Measurements from ENCODE around the gene ZBTB32.
A peak's percentile ranks its signal among the peaks of the same experiment; 100 is the strongest.

DNA sequence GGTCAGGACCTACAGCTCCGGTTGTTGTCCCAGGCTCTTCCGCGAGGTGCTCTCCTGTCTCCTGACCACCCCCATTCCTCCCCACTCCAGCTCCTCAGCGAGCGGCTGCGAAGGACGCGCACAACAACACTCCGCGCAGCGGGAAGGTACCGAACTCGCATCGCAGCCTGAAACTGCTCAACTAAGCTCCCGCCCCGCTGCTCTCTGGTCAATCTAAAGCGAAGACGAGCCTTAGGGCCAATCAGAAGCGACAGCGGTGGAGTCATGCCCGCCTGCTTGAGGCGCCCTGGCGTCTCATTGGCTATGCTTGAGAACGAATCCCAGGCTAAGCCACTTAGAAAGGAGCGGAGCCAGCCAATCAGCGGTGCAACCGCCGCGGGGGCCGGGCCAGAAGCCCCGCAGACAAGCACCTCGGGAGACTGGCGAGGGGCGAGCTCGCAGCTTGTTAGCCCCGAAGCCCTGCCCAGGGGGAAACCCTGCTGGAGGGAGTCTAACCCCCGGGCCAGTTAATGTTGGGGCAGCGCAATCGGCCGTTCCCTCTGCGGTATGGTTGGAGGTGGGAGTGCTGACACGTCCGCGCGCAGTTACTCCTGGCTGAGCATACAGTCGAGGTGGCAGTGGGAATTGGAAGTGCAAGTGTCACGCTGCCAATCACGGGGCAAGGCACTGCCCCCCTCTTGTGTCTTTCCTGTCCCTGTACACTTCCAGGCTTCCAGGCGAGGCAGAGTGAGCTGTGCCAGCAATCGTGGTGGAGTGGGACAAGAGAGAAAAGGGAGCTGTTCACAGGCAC lies 1.9 kb upstream of the ZBTB32 start:
- TF ChIP-seq EZH2 (IDR thresholded peaks at IDR 0.05) (no peak), SP1 (IDR thresholded peaks at IDR 0.05; ENCODE audit: low read depth) (peak; percentile 99), JUND (IDR thresholded peaks at IDR 0.05) (no peak)
- TF ChIP-seq, protein P1, sequence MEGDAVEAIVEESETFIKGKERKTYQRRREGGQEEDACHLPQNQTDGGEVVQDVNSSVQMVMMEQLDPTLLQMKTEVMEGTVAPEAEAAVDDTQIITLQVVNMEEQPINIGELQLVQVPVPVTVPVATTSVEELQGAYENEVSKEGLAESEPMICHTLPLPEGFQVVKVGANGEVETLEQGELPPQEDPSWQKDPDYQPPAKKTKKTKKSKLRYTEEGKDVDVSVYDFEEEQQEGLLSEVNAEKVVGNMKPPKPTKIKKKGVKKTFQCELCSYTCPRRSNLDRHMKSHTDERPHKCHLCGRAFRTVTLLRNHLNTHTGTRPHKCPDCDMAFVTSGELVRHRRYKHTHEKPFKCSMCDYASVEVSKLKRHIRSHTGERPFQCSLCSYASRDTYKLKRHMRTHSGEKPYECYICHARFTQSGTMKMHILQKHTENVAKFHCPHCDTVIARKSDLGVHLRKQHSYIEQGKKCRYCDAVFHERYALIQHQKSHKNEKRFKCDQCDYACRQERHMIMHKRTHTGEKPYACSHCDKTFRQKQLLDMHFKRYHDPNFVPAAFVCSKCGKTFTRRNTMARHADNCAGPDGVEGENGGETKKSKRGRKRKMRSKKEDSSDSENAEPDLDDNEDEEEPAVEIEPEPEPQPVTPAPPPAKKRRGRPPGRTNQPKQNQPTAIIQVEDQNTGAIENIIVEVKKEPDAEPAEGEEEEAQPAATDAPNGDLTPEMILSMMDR (IDR thresholded peaks at IDR 0.05 in 2 of 3, conservative IDR thresholded peaks at IDR 0.05 in 1 of 3; ENCODE audit: borderline replicate concordance in 1 of 3, insufficient read depth in 1 of 3, low read depth in 2 of 3, low read length in 2 of 3): no peak

Measured in HCT116 (cell line).